Fibroblast of mammary gland (primary cell): ENCODE measurements around the gene HTR7.
A peak's percentile ranks its signal among the peaks of the same experiment; 100 is the strongest.

Experiments used
- DNase-seq: peaks from one replicate; pipeline ENCODE4 v3.0.0-alpha.2; 2010; ENCODE audit warnings: low read depth
- H3K4me3 ChIP-seq: 2 replicates; pipeline ENCODE4 v1.5.1; 2011; ENCODE audit warnings: low read depth, mild to moderate bottlenecking, low read length, moderate library complexity; ENCODE audit not compliant: control insufficient read depth
- CTCF ChIP-seq: conservative IDR thresholded peaks from 2 replicates; pipeline ENCODE4 v1.5.1; 2011; ENCODE audit warnings: low read depth, low read length, inconsistent platforms; ENCODE audit not compliant: control insufficient read depth, insufficient read depth

The HTR7 gene

GRCh38 chr10:90745565-90745964 lies 112.3 kb downstream of the HTR7 start:
- TF ChIP-seq CTCF, result no peak
- no peak overlapping the region for H3K4me3 ChIP-seq
- peak; percentile 33 for DNase-seq

GRCh38 chr10:90743291-90743690 lies 114.5 kb downstream of the HTR7 start:
- TF ChIP-seq CTCF, result no peak
- no peak overlapping the region for H3K4me3 ChIP-seq
- no peak for DNase-seq

- peak; percentile 68 for DNase-seq
These were observed 115.8 kb downstream of the HTR7 start for GRCh38 chr10:90741926-90742565.

GRCh38 chr10:90740265-90740664 lies 117.6 kb downstream of the HTR7 start:
- TF ChIP-seq CTCF, result no peak
- H3K4me3 ChIP-seq, result no peak overlapping the region
- no peak for DNase-seq

More at GRCh38 chr10:90741926-90742565, 115.8 kb downstream of the HTR7 start:
- no peak overlapping the region for H3K4me3 ChIP-seq
- no peak for TF ChIP-seq CTCF

GRCh38 chr10:90738885-90739284 lies 119.0 kb downstream of the HTR7 start:
- TF ChIP-seq CTCF, result no peak
- DNase-seq, result no peak
- H3K4me3 ChIP-seq, result no peak overlapping the region

GRCh38 chr10:90734415-90734814 lies 123.4 kb downstream of the HTR7 start:
- H3K4me3 ChIP-seq, result no peak overlapping the region
- no peak for DNase-seq
- no peak for TF ChIP-seq CTCF

GRCh38 chr10:90732581-90732980 lies 125.3 kb downstream of the HTR7 start:
- H3K4me3 ChIP-seq, result no peak overlapping the region
- DNase-seq, result no peak
- TF ChIP-seq CTCF, result no peak
